HepG2 (cell line): ENCODE data around the gene IL17RC. TPM values are rescaled to one million over a fixed set of nuclear protein-coding genes. Genes with fewer than 3 reads are reported as not detected.

Source experiments
- ADNP ChIP-seq: sonication (generic); formaldehyde crosslinking; IDR thresholded peaks from 2 replicates; pipeline ENCODE4 v1.4.0; 2020; ENCODE audit warnings: missing genetic modification reagents
- DNMT3B ChIP-seq: conservative IDR thresholded peaks from 2 replicates; pipeline ENCODE4 v1.6.1; 2016; ENCODE audit warnings: missing biosample characterization, control low read depth
- FOSL2 ChIP-seq: sonication (generic); formaldehyde crosslinking; IDR thresholded peaks from 2 replicates; pipeline ENCODE4 v1.4.0; 2020; ENCODE audit warnings: missing genetic modification reagents
- HIVEP1 ChIP-seq: sonication (generic); formaldehyde crosslinking; IDR thresholded peaks from 2 replicates; pipeline ENCODE4 v1.4.0; 2020; ENCODE audit warnings: mild to moderate bottlenecking, missing genetic modification reagents
- HNF4G ChIP-seq, 2 experiments: sonication (generic) in 1 of 2; formaldehyde crosslinking in 1 of 2; IDR thresholded peaks; 2 replicates each; pipeline versions ENCODE4 v1.4.0 to v1.6.1; 2011 to 2020; ENCODE audit warnings: borderline replicate concordance in 2 of 2, low read depth in 2 of 2, mild to moderate bottlenecking in 2 of 2, low read length in 1 of 2, missing genetic modification reagents in 1 of 2, moderate library complexity in 1 of 2
- NFE2 ChIP-seq: sonication (generic); formaldehyde crosslinking; IDR thresholded peaks from 2 replicates; pipeline ENCODE4 v1.4.0; 2020; ENCODE audit warnings: missing genetic modification reagents
- NR2F2 ChIP-seq: IDR thresholded peaks from 2 replicates; pipeline ENCODE4 v1.6.1; 2012; ENCODE audit warnings: low read depth, inconsistent platforms, borderline replicate concordance
- PLRG1 ChIP-seq: fragments of 450-650 bp; conservative IDR thresholded peaks from 2 replicates; pipeline ENCODE4 v1.6.1; 2016
- RARA ChIP-seq: IDR thresholded peaks from 2 replicates; pipeline ENCODE4 v1.6.1; 2016; ENCODE audit warnings: missing genetic modification reagents, missing compliant biosample characterization
- ZKSCAN1 ChIP-seq: fragments of 150-350 bp; IDR thresholded peaks from 2 replicates; pipeline ENCODE4 v1.6.1; 2014; ENCODE audit warnings: low read length
- ZNF460 ChIP-seq: sonication (generic); formaldehyde crosslinking; IDR thresholded peaks from 2 replicates; pipeline ENCODE4 v1.5.1; 2020; ENCODE audit warnings: missing genetic modification reagents, mild to moderate bottlenecking, borderline replicate concordance
- ZNF547 ChIP-seq: sonication (generic); formaldehyde crosslinking; IDR thresholded peaks from 2 replicates; pipeline ENCODE4 v1.5.1; 2020; ENCODE audit warnings: mild to moderate bottlenecking, missing genetic modification reagents
- ZNF567 ChIP-seq: sonication (generic); formaldehyde crosslinking; IDR thresholded peaks from 2 replicates; pipeline ENCODE4 v1.8.1; 2023; ENCODE audit warnings: mild to moderate bottlenecking, missing genetic modification reagents, borderline replicate concordance
- ZNF773 ChIP-seq: sonication (generic); formaldehyde crosslinking; IDR thresholded peaks from 2 replicates; pipeline ENCODE4 v1.4.0; 2020; ENCODE audit warnings: missing genetic modification reagents, borderline replicate concordance
- polyA plus RNA-seq, 8 experiments: library from polyadenylated mRNA; depleted of rRNA in 3 of 8; stranded (reverse) in 7 of 8; unstranded in 1 of 8; fragments of >200 nt; fragmentation: Illumina TruSeq in 4 of 8; extraction: Trizol in 4 of 8; gene quantifications; 2 replicates each; pipeline versions ENCODE4 v1.2.1 to v1.2.3, GENCODE V29; 2011 to 2016; ENCODE audit warnings: low read depth in 4 of 8, missing spikeins in 1 of 8, mixed read lengths in 1 of 8; ENCODE audit not compliant: insufficient read depth in 1 of 8
- total RNA-seq, 5 experiments: library from RNA; depleted of rRNA; stranded (reverse); fragments of >200 nt; fragmentation: Illumina TruSeq; extraction: Trizol; gene quantifications; 2 replicates each; pipeline ENCODE4 v1.2.3, GENCODE V29; 2016; ENCODE audit warnings: low read depth in 1 of 5
- TF ChIP-seq, protein P1 (sequence below): sonication (generic); formaldehyde crosslinking; IDR thresholded peaks from one replicate; pipeline ENCODE4 v1.5.1; 2020; ENCODE audit warnings: mild to moderate bottlenecking, missing genetic modification reagents; ENCODE audit errors: not compliant biosample characterization
- TF ChIP-seq, protein P2 (sequence below), 2 experiments: sonication (generic) in 1 of 2; formaldehyde crosslinking in 1 of 2; IDR thresholded peaks; 2 replicates each; pipeline versions ENCODE4 v1.4.0 to v1.6.1; 2018 to 2020; ENCODE audit warnings: missing genetic modification reagents in 2 of 2, borderline replicate concordance in 1 of 2, low read depth in 1 of 2, mild to moderate bottlenecking in 1 of 2, missing biosample characterization in 1 of 2
- TF ChIP-seq, protein P3 (sequence below): sonication (generic); formaldehyde crosslinking; IDR thresholded peaks from 2 replicates; pipeline ENCODE4 v1.8.1; 2022; ENCODE audit warnings: mild to moderate bottlenecking, missing genetic modification reagents

IL17RC gene
- total and polyA plus RNA-seq, 2 of the 13 experiments (the other 11 are each of a cell fraction or from before 2014, with no cell fraction given) = 20.7 to 24.0 TPM

DNA sequence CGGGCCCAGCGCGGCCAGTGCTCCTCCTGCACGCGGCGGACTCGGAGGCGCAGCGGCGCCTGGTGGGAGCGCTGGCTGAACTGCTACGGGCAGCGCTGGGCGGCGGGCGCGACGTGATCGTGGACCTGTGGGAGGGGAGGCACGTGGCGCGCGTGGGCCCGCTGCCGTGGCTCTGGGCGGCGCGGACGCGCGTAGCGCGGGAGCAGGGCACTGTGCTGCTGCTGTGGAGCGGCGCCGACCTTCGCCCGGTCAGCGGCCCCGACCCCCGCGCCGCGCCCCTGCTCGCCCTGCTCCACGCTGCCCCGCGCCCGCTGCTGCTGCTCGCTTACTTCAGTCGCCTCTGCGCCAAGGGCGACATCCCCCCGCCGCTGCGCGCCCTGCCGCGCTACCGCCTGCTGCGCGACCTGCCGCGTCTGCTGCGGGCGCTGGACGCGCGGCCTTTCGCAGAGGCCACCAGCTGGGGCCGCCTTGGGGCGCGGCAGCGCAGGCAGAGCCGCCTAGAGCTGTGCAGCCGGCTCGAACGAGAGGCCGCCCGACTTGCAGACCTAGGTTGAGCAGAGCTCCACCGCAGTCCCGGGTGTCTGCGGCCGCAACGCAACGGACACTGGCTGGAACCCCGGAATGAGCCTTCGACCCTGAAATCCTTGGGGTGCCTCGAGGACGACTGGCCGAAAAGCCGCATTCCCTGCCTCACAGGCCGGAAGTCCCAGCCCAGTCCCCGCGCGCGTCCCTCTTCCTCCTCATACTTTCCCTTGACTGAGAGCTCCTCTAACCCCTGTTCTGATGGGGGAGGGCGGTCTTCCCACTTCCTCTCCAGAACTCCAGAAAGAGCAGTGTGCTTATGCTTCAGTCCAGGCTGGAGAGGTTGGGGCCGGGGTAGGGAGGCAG is 1.4 kb upstream of the IL17RC start (continued):
- TF ChIP-seq, protein P1, sequence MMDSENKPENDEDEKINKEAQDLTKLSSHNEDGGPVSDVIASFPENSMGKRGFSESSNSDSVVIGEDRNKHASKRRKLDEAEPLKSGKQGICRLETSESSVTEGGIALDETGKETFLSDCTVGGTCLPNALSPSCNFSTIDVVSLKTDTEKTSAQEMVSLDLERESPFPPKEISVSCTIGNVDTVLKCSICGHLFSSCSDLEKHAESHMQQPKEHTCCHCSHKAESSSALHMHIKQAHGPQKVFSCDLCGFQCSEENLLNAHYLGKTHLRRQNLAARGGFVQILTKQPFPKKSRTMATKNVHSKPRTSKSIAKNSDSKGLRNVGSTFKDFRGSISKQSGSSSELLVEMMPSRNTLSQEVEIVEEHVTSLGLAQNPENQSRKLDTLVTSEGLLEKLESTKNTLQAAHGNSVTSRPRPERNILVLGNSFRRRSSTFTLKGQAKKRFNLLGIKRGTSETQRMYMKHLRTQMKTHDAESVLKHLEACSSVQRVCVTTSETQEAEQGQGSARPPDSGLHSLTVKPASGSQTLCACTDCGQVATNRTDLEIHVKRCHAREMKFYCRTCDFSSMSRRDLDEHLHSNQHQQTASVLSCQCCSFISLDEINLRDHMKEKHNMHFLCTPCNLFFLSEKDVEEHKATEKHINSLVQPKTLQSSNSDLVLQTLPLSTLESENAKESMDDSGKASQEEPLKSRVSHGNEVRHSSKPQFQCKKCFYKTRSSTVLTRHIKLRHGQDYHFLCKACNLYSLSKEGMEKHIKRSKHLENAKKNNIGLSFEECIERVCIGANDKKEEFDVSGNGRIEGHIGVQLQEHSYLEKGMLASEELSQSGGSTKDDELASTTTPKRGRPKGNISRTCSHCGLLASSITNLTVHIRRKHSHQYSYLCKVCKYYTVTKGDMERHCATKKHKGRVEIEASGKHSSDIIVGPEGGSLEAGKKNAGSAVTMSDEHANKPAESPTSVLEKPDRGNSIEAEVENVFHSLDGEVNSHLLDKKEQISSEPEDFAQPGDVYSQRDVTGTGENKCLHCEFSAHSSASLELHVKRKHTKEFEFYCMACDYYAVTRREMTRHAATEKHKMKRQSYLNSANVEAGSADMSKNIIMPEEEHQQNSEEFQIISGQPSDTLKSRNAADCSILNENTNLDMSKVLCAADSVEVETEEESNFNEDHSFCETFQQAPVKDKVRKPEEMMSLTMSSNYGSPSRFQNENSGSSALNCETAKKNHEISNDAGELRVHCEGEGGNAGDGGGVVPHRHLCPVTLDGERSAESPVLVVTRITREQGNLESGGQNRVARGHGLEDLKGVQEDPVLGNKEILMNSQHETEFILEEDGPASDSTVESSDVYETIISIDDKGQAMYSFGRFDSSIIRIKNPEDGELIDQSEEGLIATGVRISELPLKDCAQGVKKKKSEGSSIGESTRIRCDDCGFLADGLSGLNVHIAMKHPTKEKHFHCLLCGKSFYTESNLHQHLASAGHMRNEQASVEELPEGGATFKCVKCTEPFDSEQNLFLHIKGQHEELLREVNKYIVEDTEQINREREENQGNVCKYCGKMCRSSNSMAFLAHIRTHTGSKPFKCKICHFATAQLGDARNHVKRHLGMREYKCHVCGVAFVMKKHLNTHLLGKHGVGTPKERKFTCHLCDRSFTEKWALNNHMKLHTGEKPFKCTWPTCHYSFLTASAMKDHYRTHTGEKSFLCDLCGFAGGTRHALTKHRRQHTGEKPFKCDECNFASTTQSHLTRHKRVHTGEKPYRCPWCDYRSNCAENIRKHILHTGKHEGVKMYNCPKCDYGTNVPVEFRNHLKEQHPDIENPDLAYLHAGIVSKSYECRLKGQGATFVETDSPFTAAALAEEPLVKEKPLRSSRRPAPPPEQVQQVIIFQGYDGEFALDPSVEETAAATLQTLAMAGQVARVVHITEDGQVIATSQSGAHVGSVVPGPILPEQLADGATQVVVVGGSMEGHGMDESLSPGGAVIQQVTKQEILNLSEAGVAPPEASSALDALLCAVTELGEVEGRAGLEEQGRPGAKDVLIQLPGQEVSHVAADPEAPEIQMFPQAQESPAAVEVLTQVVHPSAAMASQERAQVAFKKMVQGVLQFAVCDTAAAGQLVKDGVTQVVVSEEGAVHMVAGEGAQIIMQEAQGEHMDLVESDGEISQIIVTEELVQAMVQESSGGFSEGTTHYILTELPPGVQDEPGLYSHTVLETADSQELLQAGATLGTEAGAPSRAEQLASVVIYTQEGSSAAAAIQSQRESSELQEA (CRISPR knock-in tag) = no peak
- TF ChIP-seq FOSL2 (CRISPR knock-in tag) = 0 out of 2 replicates have a peak, but pooled peaks have one; percentile 5
- TF ChIP-seq RARA = peak; percentile 21; the same call in 1 of the 2 replicates
- no peak for TF ChIP-seq ZNF460 (CRISPR knock-in tag)
- TF ChIP-seq HIVEP1 (CRISPR knock-in tag) = no peak
- peak; percentile 14; the same call in 1 of the 2 replicates for TF ChIP-seq HNF4G (IDR thresholded peaks at IDR 0.05; ENCODE audit: borderline replicate concordance, low read depth, low read length)
- TF ChIP-seq HNF4G (CRISPR knock-in tag; IDR thresholded peaks at IDR 0.05; ENCODE audit: borderline replicate concordance, low read depth) = no peak
- TF ChIP-seq ZNF547 (CRISPR knock-in tag) = no peak; the same call in 1 of the 2 replicates
- peak; percentile 6; the same call in 1 of the 2 replicates for TF ChIP-seq ZNF567 (CRISPR knock-in tag)
- no peak; the same call in 1 of the 2 replicates for TF ChIP-seq NR2F2
- TF ChIP-seq ZNF773 = peak; percentile 89; the same call in 1 of the 2 replicates
- TF ChIP-seq, protein P2, sequence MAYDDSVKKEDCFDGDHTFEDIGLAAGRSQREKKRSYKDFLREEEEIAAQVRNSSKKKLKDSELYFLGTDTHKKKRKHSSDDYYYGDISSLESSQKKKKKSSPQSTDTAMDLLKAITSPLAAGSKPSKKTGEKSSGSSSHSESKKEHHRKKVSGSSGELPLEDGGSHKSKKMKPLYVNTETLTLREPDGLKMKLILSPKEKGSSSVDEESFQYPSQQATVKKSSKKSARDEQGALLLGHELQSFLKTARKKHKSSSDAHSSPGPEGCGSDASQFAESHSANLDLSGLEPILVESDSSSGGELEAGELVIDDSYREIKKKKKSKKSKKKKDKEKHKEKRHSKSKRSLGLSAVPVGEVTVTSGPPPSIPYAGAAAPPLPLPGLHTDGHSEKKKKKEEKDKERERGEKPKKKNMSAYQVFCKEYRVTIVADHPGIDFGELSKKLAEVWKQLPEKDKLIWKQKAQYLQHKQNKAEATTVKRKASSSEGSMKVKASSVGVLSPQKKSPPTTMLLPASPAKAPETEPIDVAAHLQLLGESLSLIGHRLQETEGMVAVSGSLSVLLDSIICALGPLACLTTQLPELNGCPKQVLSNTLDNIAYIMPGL (CRISPR knock-in tag; IDR thresholded peaks at IDR 0.05; ENCODE audit: borderline replicate concordance in 1 of 2, low read depth in 1 of 2) = peak in 1 of 2 experiments; percentile 32
- no peak for TF ChIP-seq NFE2 (CRISPR knock-in tag)
- TF ChIP-seq ADNP (CRISPR knock-in tag) = no peak
- TF ChIP-seq, protein P3, sequence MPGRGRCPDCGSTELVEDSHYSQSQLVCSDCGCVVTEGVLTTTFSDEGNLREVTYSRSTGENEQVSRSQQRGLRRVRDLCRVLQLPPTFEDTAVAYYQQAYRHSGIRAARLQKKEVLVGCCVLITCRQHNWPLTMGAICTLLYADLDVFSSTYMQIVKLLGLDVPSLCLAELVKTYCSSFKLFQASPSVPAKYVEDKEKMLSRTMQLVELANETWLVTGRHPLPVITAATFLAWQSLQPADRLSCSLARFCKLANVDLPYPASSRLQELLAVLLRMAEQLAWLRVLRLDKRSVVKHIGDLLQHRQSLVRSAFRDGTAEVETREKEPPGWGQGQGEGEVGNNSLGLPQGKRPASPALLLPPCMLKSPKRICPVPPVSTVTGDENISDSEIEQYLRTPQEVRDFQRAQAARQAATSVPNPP (CRISPR knock-in tag) = peak; percentile 72
- no peak for TF ChIP-seq DNMT3B (CRISPR knock-in tag)
- no peak for TF ChIP-seq ZKSCAN1
- no peak for TF ChIP-seq PLRG1
